ENCODE results near the gene CD209. TPM values are rescaled to one million over a fixed set of nuclear protein-coding genes. Genes with fewer than 3 reads are reported as not detected.
"Not testable (repeated sequence)": the region's sequence is repeated elsewhere in the genome, so short reads cannot be mapped to it uniquely, and the experiment has no call there.

CD209 gene
- total and polyA plus RNA-seq, 2 donors (not counting 3 experiments of a cell fraction or from before 2014, with no cell fraction given), result not detected

GRCh38 chr19:7793493-7793892 is 46.2 kb upstream of the CD209 start:
- CTCF ChIA-PET, result no interaction called here
- no peak for DNase-seq (ENCODE audit: low read depth, low spot score)
- no peaks in the 10 kb centered on the region for H3K9me3 ChIP-seq (replicated peaks; ENCODE audit: control insufficient read depth, insufficient read depth, low read length)
- intact Hi-C loops (cut with micrococcal nuclease) (no loop called here), dilution Hi-C loops (cut with MboI; ENCODE audit: extremely low pct_ligation_motif_present, low sequenced_read_pairs) (no loop called here)
- H2AFZ ChIP-seq (ENCODE audit: low read depth, low read length), result no peak overlapping the region
- peaks cover 0 to 2% of the 10 kb centered on the region in 2 experiments for H3K36me3 ChIP-seq (ENCODE audit: control insufficient read depth in 2 of 2, extremely low read depth in 1 of 2, insufficient read depth in 2 of 2, low read length in 2 of 2)
- H3K4me1 ChIP-seq (ENCODE audit: control insufficient read depth, extremely low read depth, insufficient read depth, low read length), result peaks cover 28% of the 10 kb centered on the region
- H3K79me2 ChIP-seq (ENCODE audit: control insufficient read depth, insufficient read depth, low read length), result peaks cover 4% of the 10 kb centered on the region
- BruUV-seq (replicated peaks), result no TSS peak
- TF ChIP-seq MYC (IDR thresholded peaks at IDR 0.05; ENCODE audit: low read depth, low read length), result no peak
- no peak for TF ChIP-seq FOS (IDR thresholded peaks at IDR 0.05; ENCODE audit: borderline replicate concordance, insufficient read depth, low read length)
- no peak for TF ChIP-seq CTCF (IDR thresholded peaks at IDR 0.05; ENCODE audit: extremely low read depth in 1 of 2, insufficient read depth in 1 of 2, low read depth in 1 of 2, low read length in 2 of 2)
- TF ChIP-seq POLR2AphosphoS5 (IDR thresholded peaks at IDR 0.05; ENCODE audit: insufficient read depth, low read depth, low read length), result no peak
- no peak for TF ChIP-seq JUN (IDR thresholded peaks at IDR 0.05; ENCODE audit: borderline replicate concordance, insufficient read depth, insufficient read length, low read depth)
- no peak for TF ChIP-seq POLR2A (IDR thresholded peaks at IDR 0.05; ENCODE audit: low read depth, low read length)
- no peak for TF ChIP-seq EZH2 (IDR thresholded peaks at IDR 0.05; ENCODE audit: borderline replicate concordance, low read depth, low read length, severe bottlenecking)
- no peak for TF ChIP-seq MAX (IDR thresholded peaks at IDR 0.05; ENCODE audit: insufficient read depth, insufficient read length)
- no peak for TF ChIP-seq GATA2 (IDR thresholded peaks at IDR 0.05; ENCODE audit: insufficient read depth, insufficient read length, low read depth, low read length)
- no peaks in the 10 kb centered on the region for H3K9me1 ChIP-seq (replicated peaks; ENCODE audit: control insufficient read depth, extremely low read depth, insufficient read depth, low read length)
- H3K9ac ChIP-seq (replicated peaks; ENCODE audit: extremely low read depth, insufficient read depth, low read length), result no peak overlapping the region
- POLR2A ChIA-PET, result no interaction called here
- H3K27me3 ChIP-seq (ENCODE audit: control insufficient read depth in 2 of 2, insufficient read depth in 2 of 2, low read length in 2 of 2), result no peaks in the 10 kb centered on the region
- no peaks in the 10 kb centered on the region for H4K20me1 ChIP-seq (replicated peaks; ENCODE audit: control insufficient read depth, extremely low read depth, insufficient read depth, low read length)
- no peak overlapping the region for H3K4me2 ChIP-seq (ENCODE audit: insufficient read depth, low read length)
- no peak for FAIRE-seq
- no peak overlapping the region for H3K27ac ChIP-seq (ENCODE audit: insufficient read depth, low read depth, low read length)
- H3K4me3 ChIP-seq (replicated peaks in 1 of 3; ENCODE audit: insufficient read depth in 1 of 3, low read depth in 1 of 3, low read length in 3 of 3), result no peak overlapping the region

GRCh38 chr19:7792701-7793100 is 45.4 kb upstream of the CD209 start:
- dilution Hi-C loops (cut with MboI; ENCODE audit: extremely low pct_ligation_motif_present, low sequenced_read_pairs); intact Hi-C loops (cut with micrococcal nuclease); H3K4me3 ChIP-seq (replicated peaks in 1 of 3; ENCODE audit: insufficient read depth in 1 of 3, low read depth in 1 of 3, low read length in 3 of 3); FAIRE-seq; H3K4me2 ChIP-seq (ENCODE audit: insufficient read depth, low read length); H3K9me1 ChIP-seq (replicated peaks; ENCODE audit: control insufficient read depth, extremely low read depth, insufficient read depth, low read length); H3K9me3 ChIP-seq (replicated peaks; ENCODE audit: control insufficient read depth, insufficient read depth, low read length); H3K79me2 ChIP-seq (ENCODE audit: control insufficient read depth, insufficient read depth, low read length); DNase-seq (ENCODE audit: low read depth, low spot score); POLR2A ChIA-PET; BruUV-seq (replicated peaks); H3K9ac ChIP-seq (replicated peaks; ENCODE audit: extremely low read depth, insufficient read depth, low read length); H3K27me3 ChIP-seq (ENCODE audit: control insufficient read depth in 2 of 2, insufficient read depth in 2 of 2, low read length in 2 of 2); H3K36me3 ChIP-seq (ENCODE audit: control insufficient read depth in 2 of 2, extremely low read depth in 1 of 2, insufficient read depth in 2 of 2, low read length in 2 of 2); H2AFZ ChIP-seq (ENCODE audit: low read depth, low read length); H4K20me1 ChIP-seq (replicated peaks; ENCODE audit: control insufficient read depth, extremely low read depth, insufficient read depth, low read length): not testable (repeated sequence)
- CTCF ChIA-PET, result interaction anchor here (0.9 to 1.9 kb wide), 2 partner anchors 112 to 224 kb away, joined by 5 to 7 read pairs; partner anchors contain the start of gene TRAPPC5
- Histone ChIP-seq H3K4me1 (ENCODE audit: control insufficient read depth, extremely low read depth, insufficient read depth, low read length) (peaks cover 27% of the 10 kb centered on the region), H3K27ac (ENCODE audit: insufficient read depth, low read depth, low read length) (peak overlapping the region; percentile 62)

Measured in endothelial cell of umbilical vein (primary cell).